ENCODE results near the gene THSD7B.

Gene THSD7B

GRCh38 chr2:136860443-136860958, 95.2 kb downstream of the THSD7B start:
- no peak overlapping the region for H3K27ac ChIP-seq
- TF ChIP-seq CTCF (IDR thresholded peaks at IDR 0.05) (no peak), ZFX (IDR thresholded peaks at IDR 0.05; ENCODE audit: borderline replicate concordance) (no peak)

GRCh38 chr2:136863468-136863867, 98.1 kb downstream of the THSD7B start:
- H3K27ac ChIP-seq = no peak overlapping the region
- no peak for TF ChIP-seq ZFX (IDR thresholded peaks at IDR 0.05; ENCODE audit: borderline replicate concordance)
- TF ChIP-seq CTCF (IDR thresholded peaks at IDR 0.05) = no peak

GRCh38 chr2:136863874-136864273, 98.5 kb downstream of the THSD7B start:
- no peak overlapping the region for H3K27ac ChIP-seq
- TF ChIP-seq ZFX (IDR thresholded peaks at IDR 0.05; ENCODE audit: borderline replicate concordance) (no peak), CTCF (IDR thresholded peaks at IDR 0.05) (no peak)

GRCh38 chr2:136871424-136871823, 106.1 kb downstream of the THSD7B start:
- H3K27ac ChIP-seq = no peak overlapping the region
- TF ChIP-seq ZFX (IDR thresholded peaks at IDR 0.05; ENCODE audit: borderline replicate concordance) = no peak

GRCh38 chr2:136874258-136874657, 108.9 kb downstream of the THSD7B start:
- TF ChIP-seq CTCF (IDR thresholded peaks at IDR 0.05) = peak; percentile 36
- no peak for TF ChIP-seq ZFX (IDR thresholded peaks at IDR 0.05; ENCODE audit: borderline replicate concordance)
- no peak overlapping the region for H3K27ac ChIP-seq

- no peak overlapping the region for H3K27ac ChIP-seq
- no peak for TF ChIP-seq ZFX (IDR thresholded peaks at IDR 0.05; ENCODE audit: borderline replicate concordance)
- TF ChIP-seq CTCF (IDR thresholded peaks at IDR 0.05) = no peak
Measured at GRCh38 chr2:136891100-136891499, 125.8 kb downstream of the THSD7B start.

GRCh38 chr2:136894007-136894634, 128.8 kb downstream of the THSD7B start:
- no peak for TF ChIP-seq ZFX (IDR thresholded peaks at IDR 0.05; ENCODE audit: borderline replicate concordance)
- TF ChIP-seq CTCF (IDR thresholded peaks at IDR 0.05) = no peak
- no peak overlapping the region for H3K27ac ChIP-seq

- TF ChIP-seq CTCF (IDR thresholded peaks at IDR 0.05) = no peak
- TF ChIP-seq ZFX (IDR thresholded peaks at IDR 0.05; ENCODE audit: borderline replicate concordance) = no peak
- no peak overlapping the region for H3K27ac ChIP-seq
Measured at GRCh38 chr2:136901732-136902131, 136.4 kb downstream of the THSD7B start.
